Tibial nerve (tissue), 4 donors: ENCODE results near the gene PKNOX1. TPM values are rescaled to one million over a fixed set of nuclear protein-coding genes. Genes with fewer than 3 reads are reported as not detected.
"Not testable (repeated sequence)": the region's sequence is repeated elsewhere in the genome, so short reads cannot be mapped to it uniquely, and the experiment has no call there.

ENCODE experiments used
- DNase-seq, 2 donors: peaks; one replicate each; pipeline ENCODE4 v3.0.0-alpha.2; 2019; ENCODE audit warnings: low spot score in 2 of 2
- H3K27ac ChIP-seq, 4 donors: fragments of 200-600 bp; sonication (generic) in 3 of 4; one replicate each; pipeline ENCODE4 v1.5.1; 2017 to 2019; ENCODE audit warnings: mild to moderate bottlenecking in 1 of 4
- H3K27me3 ChIP-seq, 2 donors: fragments of 200-600 bp; sonication (generic) in 1 of 2; one replicate each; pipeline versions ENCODE4 v1.5.1 to v1.6.0; 2017 to 2019
- H3K36me3 ChIP-seq, 3 donors: fragments of 200-600 bp; sonication (generic); one replicate each; pipeline ENCODE4 v1.5.1; 2018 to 2019
- H3K4me1 ChIP-seq, 4 donors: fragments of 200-600 bp; sonication (generic) in 3 of 4; one replicate each; pipeline ENCODE4 v1.5.1; 2017 to 2019
- H3K4me3 ChIP-seq, 4 donors: fragments of 200-600 bp; sonication (generic) in 3 of 4; one replicate each; pipeline ENCODE4 v1.5.1; 2017 to 2019; ENCODE audit warnings: mild to moderate bottlenecking in 1 of 4, moderate library complexity in 1 of 4
- H3K9me3 ChIP-seq, 4 donors: fragments of 200-600 bp; sonication (generic) in 3 of 4; one replicate each; pipeline ENCODE4 v1.5.1; 2017 to 2019
- EP300 ChIP-seq, 2 donors: sonication (generic); formaldehyde crosslinking; IDR thresholded peaks; one replicate each; pipeline ENCODE4 v1.6.1; 2017; ENCODE audit warnings: antibody characterized with exemption in 2 of 2, mild to moderate bottlenecking in 1 of 2
- POLR2A ChIP-seq, 2 donors: fragments of 450-650 bp; IDR thresholded peaks; one replicate each; pipeline ENCODE4 v1.6.1; 2017; ENCODE audit warnings: antibody characterized with exemption in 2 of 2, mild to moderate bottlenecking in 2 of 2, moderate library complexity in 2 of 2
- WGBS, 2 donors: methylation state at CpG; one replicate each; pipeline ENCODE4 v1.1.5; 2018; 5-methylcytosine and 5-hydroxymethylcytosine counted together
- total RNA-seq, 4 donors: library from RNA; depleted of rRNA; stranded (reverse); fragments of >200 nt; gene quantifications; one replicate each; pipeline ENCODE4 v1.1.0, GENCODE V29; 2016
- TF ChIP-seq, protein P1 (sequence below), 5 experiments: fragments of 200-600 bp in 3 of 5; fragments of 450-650 bp in 2 of 5; sonication (generic) in 3 of 5; IDR thresholded peaks; one replicate each; pipeline ENCODE4 v1.5.1; 2016 to 2019; ENCODE audit warnings: antibody characterized with exemption in 5 of 5, mild to moderate bottlenecking in 3 of 5, moderate library complexity in 2 of 5

PKNOX1 gene
- total RNA-seq, 4 donors from 2014 or later: 9.0 to 23.7 (median 12.3) TPM

DNA sequence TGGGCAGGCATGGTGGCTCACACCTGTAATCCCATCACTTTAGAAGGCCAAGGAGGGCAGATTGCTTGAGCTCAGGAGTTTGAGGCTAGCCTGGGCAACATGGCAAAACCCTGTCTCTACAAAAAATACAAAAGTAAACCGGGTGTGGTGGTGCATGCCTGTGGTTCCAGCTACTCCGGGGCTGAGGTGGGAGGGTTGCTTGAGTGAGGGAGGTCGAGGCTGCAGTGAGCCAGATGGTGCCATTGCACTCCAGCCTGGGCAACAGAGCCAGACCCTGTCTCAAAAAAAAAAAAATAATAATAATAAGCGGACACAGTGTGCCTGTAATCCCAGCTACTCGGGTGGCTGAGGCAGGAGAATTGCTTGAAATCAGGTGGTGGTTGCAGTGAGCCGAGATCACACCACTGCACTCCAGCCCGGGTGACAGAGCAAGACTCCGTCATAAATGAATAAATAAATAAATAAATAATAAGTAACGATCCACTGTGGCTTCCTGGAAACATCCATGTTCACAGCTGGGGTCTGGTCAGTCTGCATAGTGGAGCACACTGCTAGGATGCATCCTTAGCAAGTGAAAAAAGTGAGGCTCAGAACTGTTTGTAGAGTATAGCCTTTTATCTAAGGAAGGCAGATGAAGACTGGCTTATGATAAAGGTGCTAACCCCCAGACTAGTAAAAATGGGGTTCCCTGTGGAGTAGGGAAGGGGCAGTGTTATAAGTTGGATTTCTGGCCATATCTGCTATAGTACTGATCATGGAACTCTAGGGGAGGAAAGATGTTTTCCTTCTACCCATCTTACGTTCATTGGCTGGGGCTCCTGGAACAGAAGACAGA, 15.7 kb downstream of the PKNOX1 start:
- Histone ChIP-seq H3K36me3 (no peaks in the 10 kb centered on the region), H3K27ac (no peak overlapping the region), H3K9me3 (no peaks in the 10 kb centered on the region), H3K4me1 (peaks cover 0 to 10% (median 0%) of the 10 kb centered on the region in 4 donors), H3K4me3 (no peak overlapping the region), H3K27me3 (no peaks in the 10 kb centered on the region)
- WGBS, 2 donors: 73 to 80% methylated on average over 10 of the region's 10 CpGs
- DNase-seq: no peak
- TF ChIP-seq EP300 (IDR thresholded peaks at IDR 0.05): no peak
- TF ChIP-seq, protein P1, sequence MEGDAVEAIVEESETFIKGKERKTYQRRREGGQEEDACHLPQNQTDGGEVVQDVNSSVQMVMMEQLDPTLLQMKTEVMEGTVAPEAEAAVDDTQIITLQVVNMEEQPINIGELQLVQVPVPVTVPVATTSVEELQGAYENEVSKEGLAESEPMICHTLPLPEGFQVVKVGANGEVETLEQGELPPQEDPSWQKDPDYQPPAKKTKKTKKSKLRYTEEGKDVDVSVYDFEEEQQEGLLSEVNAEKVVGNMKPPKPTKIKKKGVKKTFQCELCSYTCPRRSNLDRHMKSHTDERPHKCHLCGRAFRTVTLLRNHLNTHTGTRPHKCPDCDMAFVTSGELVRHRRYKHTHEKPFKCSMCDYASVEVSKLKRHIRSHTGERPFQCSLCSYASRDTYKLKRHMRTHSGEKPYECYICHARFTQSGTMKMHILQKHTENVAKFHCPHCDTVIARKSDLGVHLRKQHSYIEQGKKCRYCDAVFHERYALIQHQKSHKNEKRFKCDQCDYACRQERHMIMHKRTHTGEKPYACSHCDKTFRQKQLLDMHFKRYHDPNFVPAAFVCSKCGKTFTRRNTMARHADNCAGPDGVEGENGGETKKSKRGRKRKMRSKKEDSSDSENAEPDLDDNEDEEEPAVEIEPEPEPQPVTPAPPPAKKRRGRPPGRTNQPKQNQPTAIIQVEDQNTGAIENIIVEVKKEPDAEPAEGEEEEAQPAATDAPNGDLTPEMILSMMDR (IDR thresholded peaks at IDR 0.05): no peak
- no peak for TF ChIP-seq POLR2A (IDR thresholded peaks at IDR 0.05)

DNA sequence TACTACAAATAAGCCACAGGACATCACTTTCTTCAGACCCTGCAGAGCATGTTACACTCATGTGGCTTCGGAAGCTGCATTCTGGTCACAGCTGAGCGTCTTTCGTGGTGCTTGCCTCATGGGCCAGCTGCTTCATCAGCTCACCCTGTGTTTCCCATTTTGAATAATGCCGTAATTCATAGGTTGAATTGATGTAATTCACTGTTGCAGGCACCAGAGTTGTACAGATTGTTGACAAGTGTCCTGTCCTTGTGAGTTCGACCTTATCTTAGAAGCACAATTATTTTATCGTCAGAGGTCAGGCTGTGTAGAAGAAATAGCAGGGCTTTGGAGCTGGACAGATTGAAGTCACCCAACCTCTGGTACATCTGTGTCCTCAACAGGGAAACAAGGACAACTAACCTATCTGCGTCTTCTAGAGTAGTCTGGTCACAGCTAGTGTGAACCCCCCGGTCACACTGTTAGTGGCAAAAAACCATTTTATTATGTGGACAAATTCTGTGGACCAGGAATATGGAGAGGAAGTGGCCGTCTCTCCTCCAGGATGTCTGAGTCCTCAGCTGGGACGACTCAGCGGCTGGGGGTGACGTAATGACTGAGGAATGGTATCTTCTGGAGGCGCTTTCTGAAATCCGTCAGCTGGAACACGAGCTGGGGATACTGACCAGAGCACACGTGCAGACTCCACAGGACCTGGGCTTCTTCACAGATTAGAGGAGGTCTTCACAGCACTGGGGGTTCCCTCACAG, 17.8 kb downstream of the PKNOX1 start:
- Histone ChIP-seq H3K27me3 (no peaks in the 10 kb centered on the region), H3K27ac (peak overlapping the region in 1 of 4 donors; percentile 32), H3K36me3 (no peaks in the 10 kb centered on the region), H3K9me3 (no peaks in the 10 kb centered on the region), H3K4me3 (no peak overlapping the region), H3K4me1 (peaks cover 0 to 10% (median 0%) of the 10 kb centered on the region in 4 donors)
- no peak for DNase-seq
- 52 to 55% methylated on average over 16 of the region's 16 CpGs for WGBS, 2 donors
- no peak for TF ChIP-seq EP300 (IDR thresholded peaks at IDR 0.05)
- TF ChIP-seq, protein P1 (IDR thresholded peaks at IDR 0.05): no peak

DNA sequence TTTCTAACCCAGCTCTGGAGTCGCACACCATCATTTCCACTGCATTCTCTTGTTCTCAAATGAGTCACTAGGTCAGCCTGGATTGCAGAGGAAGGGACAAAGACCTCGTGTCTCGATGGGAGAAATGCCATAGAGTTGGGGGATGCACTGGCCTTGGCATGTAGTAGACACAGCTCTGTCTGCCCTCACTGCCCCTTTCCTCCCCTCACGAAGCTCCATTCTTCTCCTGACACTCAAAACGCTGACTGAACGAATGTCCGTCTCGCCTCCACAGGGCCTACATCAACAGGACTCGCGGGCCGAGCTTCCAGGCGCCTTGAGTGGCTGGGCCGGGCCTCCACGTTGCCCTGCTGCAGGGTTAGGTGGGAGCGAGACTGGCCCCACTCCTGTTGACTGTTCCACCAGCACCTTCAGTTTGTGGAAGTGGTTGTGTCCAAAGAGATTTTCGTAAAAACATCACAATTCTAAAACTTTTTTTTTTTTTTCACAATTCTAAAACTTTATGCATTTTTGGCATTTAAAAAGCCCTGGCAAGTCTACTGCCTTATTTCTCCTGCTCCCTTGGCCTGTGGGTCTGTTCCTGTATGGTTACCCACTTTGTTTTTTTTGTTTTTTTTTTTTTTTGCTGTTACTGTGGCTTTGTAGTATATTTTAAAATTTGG, 18.8 kb downstream of the PKNOX1 start:
- no peak overlapping the region for H3K4me3 ChIP-seq
- H3K27ac ChIP-seq: peak overlapping the region in 2 of 4 donors; percentile 21 to 32
- TF ChIP-seq EP300 (IDR thresholded peaks at IDR 0.05) (no peak), POLR2A (IDR thresholded peaks at IDR 0.05) (no peak)
- TF ChIP-seq, protein P1 (IDR thresholded peaks at IDR 0.05): no peak
- WGBS, 2 donors: 66 to 71% methylated on average over 16 of the region's 16 CpGs
- no peaks in the 10 kb centered on the region for H3K9me3 ChIP-seq
- no peaks in the 10 kb centered on the region for H3K27me3 ChIP-seq
- H3K36me3 ChIP-seq: no peaks in the 10 kb centered on the region
- DNase-seq: no peak
- peaks cover 0 to 10% (median 0%) of the 10 kb centered on the region in 4 donors for H3K4me1 ChIP-seq

DNA sequence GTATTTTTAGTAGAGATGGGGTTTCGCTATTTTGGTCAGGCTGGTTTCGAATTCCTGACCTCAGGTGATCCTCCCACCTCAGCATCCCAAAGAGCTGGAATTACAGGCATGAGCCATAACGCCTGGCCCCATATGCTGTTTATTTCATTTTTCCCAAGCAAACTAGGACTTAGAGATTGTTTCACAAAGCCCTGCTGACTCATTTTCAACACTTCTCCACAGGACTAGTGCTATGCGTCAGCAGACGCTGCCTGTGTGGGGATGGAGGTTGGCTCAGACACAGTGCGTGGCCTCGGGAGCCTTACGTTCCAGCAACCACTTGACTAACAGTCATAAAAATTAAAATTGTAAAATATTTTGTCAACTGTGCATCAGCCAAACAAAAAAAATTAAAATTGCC, 22.7 kb downstream of the PKNOX1 start:
- H3K27me3 ChIP-seq: no peaks in the 10 kb centered on the region
- WGBS, 2 donors: 71 to 88% methylated on average over 8 of the region's 8 CpGs
- H3K36me3 ChIP-seq: no peaks in the 10 kb centered on the region
- H3K9me3 ChIP-seq: peaks cover 0 to 11% (median 0%) of the 10 kb centered on the region in 4 donors
- no peak overlapping the region for H3K4me3 ChIP-seq
- peaks cover 0 to 15% (median 0%) of the 10 kb centered on the region in 4 donors for H3K4me1 ChIP-seq
- no peak for TF ChIP-seq POLR2A (IDR thresholded peaks at IDR 0.05)
- TF ChIP-seq EP300 (IDR thresholded peaks at IDR 0.05): peak in 1 of 2 donors; percentile 11
- TF ChIP-seq, protein P1 (IDR thresholded peaks at IDR 0.05): no peak
- no peak overlapping the region for H3K27ac ChIP-seq
- DNase-seq: no peak

DNA sequence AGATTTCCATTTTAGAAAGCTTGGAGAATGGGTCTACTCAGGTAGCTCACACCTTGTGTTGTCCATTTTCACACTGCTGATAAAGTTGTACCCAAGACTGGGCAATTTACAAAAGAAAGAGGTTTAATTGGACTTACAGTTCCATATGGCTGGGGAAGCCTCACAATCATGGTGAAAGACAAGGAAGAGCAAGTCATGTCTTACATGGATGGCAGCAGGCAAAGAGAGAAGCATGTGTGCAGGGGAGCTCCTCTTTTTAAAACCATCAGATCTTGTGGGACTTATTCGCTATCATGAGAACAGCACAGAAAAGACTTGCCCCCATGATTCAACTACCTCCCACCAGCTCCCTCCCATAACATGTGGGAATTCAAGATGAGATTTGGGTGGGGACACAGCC, 23.6 kb downstream of the PKNOX1 start:
- not testable (repeated sequence) for DNase-seq, H3K36me3 ChIP-seq, H3K4me1 ChIP-seq, H3K27me3 ChIP-seq, H3K27ac ChIP-seq, H3K4me3 ChIP-seq
- WGBS, 2 donors: 90 to 97% methylated on average over 1 of the region's 1 CpG
- H3K9me3 ChIP-seq: peaks cover 0 to 11% (median 0%) of the 10 kb centered on the region in 4 donors

DNA sequence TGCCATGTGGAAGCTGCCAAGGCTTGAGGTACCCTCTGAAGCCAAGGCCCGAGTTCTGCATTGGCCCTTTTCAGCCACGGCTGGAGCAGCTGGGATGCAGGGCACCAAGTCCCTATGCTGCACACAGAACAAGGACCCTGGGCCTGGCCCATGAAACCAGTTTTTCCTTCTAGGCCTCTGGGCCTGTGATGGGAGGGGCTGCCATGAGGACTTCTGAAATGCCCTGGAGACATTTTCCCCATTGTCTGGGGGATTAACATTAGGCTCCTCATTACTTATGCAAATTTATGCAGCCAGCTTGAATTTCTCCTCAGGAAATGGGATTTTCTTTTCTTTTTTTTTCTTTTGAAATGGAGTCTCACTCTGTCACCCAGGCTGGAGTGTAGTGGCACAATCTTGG, 24.8 kb downstream of the PKNOX1 start:
- H3K4me3 ChIP-seq, H3K4me1 ChIP-seq, DNase-seq, H3K27ac ChIP-seq, H3K27me3 ChIP-seq, H3K36me3 ChIP-seq: not testable (repeated sequence)
- WGBS, 2 donors: 96 to 100% methylated on average over 2 of the region's 2 CpGs
- H3K9me3 ChIP-seq: peaks cover 0 to 11% (median 0%) of the 10 kb centered on the region in 4 donors

DNA sequence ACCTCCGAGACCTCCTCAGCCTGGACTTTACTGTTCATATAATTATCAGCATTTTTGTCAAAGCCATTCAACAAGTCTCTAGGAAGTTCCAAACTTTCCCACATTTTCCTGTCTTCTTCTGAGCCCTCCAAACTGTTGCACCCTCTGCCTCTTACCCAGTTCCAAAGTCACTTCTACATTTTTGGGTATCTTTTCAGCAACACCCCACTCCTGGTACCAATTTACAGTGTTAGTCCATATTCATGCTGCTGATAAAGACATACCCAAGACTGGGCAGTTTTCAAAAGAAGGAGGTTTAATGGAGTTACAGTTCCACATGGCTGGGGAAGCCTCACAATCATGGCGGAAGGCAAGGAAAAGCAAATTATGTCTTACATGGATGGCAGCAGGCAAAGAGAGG, 25.7 kb downstream of the PKNOX1 start:
- not testable (repeated sequence) for H3K27ac ChIP-seq, H3K36me3 ChIP-seq, H3K27me3 ChIP-seq, DNase-seq, H3K4me1 ChIP-seq, H3K4me3 ChIP-seq
- 95 to 98% methylated on average over 2 of the region's 2 CpGs for WGBS, 2 donors
- H3K9me3 ChIP-seq: peaks cover 0 to 11% (median 0%) of the 10 kb centered on the region in 4 donors
